ENCODE results near the gene HIPK4.

DNA sequence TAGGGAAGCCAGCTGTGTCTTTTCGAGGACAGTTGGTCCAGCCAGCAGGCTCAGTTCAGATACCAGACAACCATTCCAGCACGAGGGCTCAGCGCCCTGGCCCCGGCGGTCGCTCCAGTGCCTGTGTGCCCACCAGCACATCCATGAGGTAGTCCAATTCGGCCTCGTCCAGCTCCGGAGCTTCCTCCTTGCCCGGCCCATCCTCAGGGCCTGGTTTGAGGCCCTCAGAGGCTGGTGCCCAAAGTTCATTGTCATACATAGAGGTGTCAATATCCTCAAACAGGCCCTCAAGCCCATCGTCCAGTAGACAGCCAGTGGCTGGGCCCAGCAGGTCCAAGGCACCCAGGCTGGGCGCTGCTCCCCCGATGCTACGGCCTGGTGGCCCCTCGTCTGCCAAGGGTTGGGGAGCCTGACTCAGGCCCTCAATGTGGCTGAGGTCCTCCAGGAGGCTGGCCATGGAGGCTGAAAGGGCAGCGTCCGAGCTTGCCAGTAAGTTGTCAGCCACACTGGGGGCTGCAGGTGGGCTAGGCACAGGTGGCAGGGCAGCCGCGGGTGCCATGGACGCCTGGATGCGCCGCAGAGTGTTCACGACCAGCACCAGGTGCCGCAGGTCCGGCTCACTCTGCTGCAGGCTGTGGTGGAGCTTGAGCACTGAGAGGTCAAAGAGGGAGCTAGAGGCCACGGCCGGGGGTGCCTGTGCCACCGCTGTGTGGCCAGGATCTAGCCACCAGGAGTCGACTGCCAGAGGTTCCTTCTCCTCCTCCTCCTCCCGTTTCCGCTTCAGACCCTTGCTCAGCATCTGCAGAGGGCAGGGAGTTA, 33.0 kb upstream of the HIPK4 start:
- TF ChIP-seq POLR2AphosphoS5 (IDR thresholded peaks at IDR 0.05; ENCODE audit: insufficient read depth in 1 of 2, low read depth in 1 of 2), result no peak
- TF ChIP-seq, protein P1, sequence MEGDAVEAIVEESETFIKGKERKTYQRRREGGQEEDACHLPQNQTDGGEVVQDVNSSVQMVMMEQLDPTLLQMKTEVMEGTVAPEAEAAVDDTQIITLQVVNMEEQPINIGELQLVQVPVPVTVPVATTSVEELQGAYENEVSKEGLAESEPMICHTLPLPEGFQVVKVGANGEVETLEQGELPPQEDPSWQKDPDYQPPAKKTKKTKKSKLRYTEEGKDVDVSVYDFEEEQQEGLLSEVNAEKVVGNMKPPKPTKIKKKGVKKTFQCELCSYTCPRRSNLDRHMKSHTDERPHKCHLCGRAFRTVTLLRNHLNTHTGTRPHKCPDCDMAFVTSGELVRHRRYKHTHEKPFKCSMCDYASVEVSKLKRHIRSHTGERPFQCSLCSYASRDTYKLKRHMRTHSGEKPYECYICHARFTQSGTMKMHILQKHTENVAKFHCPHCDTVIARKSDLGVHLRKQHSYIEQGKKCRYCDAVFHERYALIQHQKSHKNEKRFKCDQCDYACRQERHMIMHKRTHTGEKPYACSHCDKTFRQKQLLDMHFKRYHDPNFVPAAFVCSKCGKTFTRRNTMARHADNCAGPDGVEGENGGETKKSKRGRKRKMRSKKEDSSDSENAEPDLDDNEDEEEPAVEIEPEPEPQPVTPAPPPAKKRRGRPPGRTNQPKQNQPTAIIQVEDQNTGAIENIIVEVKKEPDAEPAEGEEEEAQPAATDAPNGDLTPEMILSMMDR (IDR thresholded peaks at IDR 0.05), result no peak

Measured in vagina (tissue), 2 donors.